ENCODE results near the gene CHD1.

CHD1 gene

GRCh38 chr5:98804066-98804465 is 124.7 kb downstream of the CHD1 start:
- DNase-seq, result no peak
